HG02885 (cell line): ENCODE data around the gene ACSS1.

ENCODE experiments used
- ATAC-seq: cut with Tn5 transposase; IDR thresholded peaks from one replicate; pipeline ENCODE4 v1.9.1; 2021; ENCODE audit warnings: mild to moderate bottlenecking; ENCODE audit not compliant: unreplicated experiment, poor library complexity

The ACSS1 gene

DNA sequence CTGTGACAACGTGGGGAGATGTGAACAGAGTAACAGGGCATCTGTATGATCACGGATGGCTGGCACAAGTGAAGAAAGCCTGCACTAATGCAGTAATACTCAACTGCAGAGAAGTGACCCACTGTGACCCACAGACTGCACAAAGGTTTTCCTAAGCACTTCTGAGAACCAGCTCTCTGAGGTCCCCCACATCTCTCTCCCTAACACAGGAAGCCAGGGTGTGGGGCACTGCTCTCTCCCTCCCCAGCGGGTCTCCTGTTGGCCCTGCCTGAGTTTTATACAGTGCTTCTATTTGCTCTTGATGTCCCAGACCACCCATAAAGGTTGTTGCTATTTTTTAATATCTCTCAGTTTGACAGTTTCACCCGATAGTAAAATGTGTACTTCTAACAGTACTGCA lies 76.7 kb downstream of the ACSS1 start:
- ATAC-seq, result no peak

DNA sequence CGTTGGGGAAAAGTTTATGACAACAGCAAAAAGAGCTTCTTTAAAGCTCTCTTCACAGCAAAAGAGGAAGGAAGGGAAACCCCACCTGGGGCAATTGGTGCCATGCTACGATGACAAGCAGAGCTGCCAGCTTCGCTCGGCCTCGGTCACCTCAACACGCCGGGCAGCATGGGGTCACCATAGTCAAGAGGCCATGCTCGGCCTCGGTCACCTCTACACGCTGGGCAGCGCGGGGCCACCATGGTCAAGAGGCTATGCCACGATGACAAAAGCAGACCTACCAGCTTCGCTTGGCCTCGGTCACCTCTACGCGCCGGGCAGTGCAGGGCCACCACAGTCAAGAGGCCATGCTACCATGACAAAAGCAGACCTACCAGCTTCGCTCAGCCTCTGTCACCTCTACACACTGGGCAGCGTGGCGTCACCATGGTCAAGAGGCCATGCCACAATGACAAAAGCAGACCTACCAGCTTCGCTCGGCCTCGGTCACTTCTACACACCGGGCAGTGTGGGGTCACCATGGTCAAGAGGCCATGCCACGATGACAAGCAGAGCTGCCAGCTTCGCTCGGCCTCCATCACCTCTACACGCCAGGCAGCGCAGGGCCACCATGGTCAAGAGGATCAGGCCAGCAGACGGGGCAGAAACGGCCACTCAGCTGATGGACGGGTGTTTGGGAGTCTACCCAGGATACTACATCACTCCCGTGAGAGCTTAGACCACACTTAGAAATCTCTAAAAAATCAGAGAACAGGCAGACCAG lies 77.5 kb downstream of the ACSS1 start:
- ATAC-seq, result no peak

DNA sequence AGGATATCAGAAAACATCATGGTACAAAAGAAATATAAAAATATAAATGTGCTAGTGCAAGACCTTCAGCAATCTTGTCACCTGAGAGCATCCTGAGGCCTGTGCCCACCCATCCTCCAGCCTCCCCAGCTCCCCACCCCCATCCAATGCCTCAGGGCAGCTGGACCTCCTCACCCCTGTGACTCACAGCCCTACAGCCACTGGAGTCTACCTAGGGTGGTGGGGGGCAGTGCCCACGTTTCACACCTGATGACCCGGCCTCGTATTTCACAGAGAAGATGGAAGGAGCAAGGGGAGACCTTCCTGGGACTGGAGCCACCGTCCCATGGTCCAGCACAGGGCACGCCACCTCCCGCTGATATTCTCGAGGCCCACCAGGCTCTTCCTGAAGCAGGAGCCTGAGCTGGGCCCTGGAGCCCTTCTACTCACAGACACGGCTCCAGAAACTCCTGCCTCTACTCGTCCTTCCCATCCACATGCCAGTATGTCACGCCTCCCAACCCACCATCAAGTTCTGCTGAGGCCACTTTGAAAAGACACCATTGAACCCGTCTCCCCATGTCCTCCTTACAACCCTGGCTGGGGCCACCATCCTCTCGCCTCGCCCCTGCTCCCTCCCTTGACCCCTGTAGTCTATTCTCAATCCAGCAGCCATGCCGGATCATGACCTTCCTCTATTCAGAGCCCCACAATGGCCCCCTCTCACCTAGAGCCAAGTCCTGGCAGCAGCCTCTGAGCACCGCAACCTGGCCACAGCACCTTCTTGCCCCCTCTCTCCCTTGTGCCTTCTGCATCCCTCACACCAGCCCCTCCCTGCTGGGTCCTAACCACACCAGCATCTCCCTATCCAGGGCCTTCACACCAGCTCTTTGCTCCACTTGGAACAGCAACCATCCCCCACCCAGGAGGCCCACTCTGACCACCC lies 78.6 kb downstream of the ACSS1 start:
- ATAC-seq, result no peak

DNA sequence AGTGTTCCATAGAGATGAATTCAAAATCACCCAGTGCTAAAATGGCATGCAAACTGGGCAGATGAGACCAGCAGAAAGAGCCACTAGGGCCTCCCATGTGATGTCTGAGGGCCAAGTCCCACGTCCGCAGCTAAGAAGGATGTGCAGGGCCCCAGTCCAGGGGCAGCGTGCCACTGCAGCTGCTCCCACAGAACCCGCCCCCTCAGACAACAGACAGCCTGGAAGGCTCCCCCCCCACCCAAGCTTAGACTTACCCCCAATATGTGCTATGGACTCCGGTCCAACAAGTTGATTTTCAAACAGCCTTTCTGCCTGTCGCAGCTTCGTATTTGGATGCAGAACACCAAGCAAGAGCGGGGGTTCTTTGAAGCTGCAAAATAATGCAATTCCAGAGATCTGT lies 79.4 kb downstream of the ACSS1 start:
- no peak for ATAC-seq

DNA sequence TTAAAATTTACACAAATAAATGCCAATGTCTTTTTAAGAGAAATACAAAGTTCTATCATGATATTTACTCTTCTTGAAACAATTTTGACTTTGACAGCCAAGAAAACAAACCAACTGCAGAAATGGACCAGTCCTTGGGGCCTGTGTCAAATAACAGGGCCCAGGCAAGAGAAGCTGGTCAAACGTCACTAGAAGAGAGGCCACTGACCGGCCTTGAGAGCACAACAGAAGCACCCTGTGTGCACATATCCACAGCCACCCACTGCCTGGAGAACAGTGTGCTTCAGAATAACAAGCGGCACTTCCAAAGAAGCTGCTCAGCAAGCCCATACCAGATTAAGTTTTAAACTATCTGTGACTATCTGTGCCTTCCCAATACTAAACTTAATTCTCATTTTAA lies 80.1 kb downstream of the ACSS1 start:
- ATAC-seq, result no peak

DNA sequence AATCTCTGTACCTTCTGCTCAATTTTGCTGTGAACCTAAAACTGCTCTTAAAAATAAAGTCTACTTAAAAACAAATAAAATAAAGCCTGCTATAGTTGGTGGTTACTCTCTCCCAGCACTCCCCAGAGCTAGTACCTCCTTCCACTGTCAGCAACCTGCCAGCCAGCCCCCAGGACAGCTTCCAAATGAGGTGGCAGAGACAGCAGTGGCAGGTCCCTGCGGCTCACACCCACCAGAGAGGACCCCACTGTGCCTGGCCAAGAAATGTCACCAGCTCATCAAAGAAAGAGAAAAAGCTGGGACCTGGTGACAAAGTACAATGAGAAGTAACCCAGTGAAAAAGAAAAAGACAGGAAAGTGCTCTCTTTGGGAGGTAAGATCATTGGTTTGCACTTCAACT lies 80.6 kb downstream of the ACSS1 start:
- ATAC-seq, result no peak

DNA sequence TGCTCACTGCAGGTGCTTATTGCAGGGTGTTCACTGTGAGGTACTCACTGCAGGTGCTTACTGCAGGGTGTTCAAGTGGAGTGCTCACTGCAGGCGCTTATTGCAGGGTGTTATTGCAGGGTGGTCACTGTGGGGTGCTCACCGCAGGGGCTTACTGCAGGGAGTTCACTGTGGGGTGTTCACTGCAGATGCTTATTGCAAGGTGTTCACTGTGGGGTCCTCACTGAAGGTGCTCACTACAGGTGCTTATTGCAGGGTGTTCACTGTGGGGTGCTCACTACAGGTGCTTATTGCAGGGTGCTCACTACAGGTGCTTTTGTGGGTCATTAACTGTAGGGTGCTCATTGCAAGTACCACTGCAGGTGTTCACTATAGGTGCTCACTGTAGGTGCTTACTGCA lies 85.6 kb downstream of the ACSS1 start:
- ATAC-seq, result no peak

DNA sequence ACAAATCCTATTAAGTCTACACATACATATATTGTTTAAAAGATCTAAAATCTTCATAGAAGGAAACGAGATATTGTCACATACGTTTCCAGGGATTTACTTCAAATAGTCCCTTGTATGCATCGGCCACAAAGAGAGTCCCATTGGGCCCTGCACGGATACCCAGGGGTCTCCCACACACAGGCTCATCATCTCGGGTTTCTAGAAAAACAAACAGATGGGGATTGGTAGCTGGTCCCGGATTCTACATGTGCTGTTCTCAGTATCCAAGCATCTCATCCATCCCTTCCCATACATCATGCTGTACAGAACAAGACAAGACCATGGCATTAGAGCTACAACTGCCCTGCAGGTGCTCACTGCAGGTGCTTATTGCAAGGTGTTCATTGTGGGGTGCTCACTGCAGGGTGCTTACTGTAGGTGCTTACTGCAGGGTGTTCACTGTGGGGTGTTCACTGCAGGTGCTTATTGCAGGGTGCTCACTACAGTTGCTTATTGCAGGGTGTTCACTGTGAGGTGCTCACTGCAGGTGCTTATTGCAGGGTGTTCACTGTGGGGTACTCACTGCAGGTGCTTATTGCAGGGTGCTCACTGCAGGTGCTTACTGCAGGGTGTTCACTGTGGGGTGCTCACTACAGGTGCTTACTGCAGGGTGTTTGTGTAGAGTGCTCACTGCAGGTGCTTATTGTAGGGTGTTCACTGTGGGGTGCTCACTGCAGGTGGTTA lies 86.4 kb downstream of the ACSS1 start:
- ATAC-seq, result no peak

DNA sequence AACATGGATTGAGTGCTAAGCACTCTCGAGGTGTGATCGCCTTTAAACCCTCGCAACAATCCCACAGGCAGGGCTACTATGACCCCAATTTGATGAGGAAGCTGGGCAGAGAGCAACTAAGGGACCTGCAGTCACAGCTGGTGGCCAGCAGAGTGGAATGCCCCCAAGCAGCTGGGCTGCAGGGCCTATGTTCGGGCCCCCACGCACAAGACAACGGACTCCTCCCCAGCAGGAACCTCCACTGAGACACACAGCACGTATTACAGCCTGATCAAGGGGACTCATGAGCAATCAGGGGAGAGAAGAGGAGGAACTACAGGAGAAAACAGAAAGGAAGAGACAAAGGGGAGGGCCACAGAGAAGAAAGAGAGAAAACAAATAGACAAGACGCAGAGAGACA lies 87.2 kb downstream of the ACSS1 start:
- ATAC-seq, result no peak

DNA sequence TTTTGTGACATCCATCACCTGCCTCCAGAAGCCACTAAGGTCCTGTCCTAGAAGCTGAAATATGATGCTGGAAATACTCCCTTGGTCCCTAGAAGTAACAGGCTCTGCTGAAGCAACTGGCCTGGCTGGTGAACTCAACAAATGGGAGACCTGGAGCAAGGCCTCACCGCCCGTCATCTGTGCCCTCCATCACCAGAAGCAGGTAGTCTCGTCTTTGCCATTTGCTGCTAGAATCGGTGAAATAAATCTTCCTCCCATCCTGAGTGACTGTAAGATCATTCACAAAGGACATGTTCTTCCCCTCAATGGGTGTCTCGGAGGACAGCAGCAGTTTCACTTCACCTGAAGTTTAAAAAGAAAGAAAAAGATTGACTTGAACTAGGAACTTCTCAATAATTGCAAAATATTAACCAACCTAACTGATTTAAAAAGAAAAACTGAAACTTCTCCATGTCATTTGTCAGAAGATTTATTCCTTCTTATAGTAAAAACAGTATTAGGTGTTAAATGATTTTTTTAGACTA lies 87.8 kb downstream of the ACSS1 start:
- no peak for ATAC-seq

DNA sequence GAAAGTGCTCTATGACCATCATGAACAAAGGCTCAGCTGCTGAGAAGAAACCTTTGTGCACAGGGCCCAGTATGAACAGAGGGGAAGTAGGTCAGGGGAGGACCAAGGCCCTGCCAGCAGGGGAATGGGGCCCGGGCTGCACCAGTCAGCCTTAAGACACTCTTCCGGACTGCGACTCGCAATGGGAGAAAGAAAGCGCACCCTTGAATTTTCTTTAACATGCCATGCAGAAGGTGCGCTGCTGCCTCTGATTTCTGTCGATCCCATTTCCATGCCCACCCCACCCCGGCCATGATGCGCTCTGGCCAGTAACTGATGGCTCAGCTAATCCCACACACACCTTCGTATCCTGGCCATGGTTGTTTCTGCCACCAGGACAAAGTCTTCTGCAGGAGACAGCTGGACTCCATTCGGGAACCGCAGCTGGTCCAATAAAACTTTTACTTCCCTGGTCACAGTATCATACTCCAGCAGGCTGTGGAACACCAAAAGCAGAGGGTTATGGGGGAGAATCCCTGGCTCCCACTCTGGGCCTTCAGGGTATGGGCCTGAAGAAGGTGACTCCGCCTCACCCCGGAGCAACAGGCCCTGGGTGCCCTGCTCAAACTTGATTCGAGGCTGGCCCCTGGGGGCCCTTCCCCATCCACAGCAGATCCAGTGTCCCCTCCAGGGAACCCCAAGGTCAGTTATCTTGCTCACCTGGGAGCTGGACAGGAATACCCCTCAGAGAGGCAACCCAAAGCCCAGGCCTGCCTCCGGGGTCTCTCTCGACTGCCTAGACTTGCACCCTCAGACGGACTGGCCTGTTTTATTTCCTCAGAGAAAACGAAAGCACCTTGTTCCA lies 88.5 kb downstream of the ACSS1 start:
- no peak for ATAC-seq

DNA sequence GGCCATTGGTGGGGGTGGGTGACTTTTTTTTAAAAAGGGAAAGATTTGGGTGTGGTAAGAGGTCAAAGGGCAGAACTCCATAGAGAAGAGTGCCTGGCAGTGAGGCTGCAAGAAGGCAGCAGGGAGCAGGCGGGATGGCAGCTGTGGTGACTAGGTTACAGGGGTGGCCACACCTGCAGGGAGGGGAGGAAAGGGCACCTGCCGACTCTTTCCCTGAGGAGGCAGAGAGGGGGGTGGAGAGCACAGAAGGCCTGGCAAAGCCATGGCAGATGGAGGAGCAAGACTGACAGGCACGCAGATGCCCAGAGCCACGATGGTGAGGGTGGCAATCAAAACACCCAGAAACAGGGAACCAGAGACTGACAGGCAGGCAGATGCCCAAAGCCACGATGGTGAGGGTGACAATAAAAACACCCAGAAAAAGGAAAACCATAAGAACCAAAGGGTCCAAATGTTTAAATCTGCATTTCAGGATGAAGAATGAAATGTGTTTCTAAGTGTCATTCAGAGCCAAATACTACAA lies 89.6 kb downstream of the ACSS1 start:
- ATAC-seq, result no peak

DNA sequence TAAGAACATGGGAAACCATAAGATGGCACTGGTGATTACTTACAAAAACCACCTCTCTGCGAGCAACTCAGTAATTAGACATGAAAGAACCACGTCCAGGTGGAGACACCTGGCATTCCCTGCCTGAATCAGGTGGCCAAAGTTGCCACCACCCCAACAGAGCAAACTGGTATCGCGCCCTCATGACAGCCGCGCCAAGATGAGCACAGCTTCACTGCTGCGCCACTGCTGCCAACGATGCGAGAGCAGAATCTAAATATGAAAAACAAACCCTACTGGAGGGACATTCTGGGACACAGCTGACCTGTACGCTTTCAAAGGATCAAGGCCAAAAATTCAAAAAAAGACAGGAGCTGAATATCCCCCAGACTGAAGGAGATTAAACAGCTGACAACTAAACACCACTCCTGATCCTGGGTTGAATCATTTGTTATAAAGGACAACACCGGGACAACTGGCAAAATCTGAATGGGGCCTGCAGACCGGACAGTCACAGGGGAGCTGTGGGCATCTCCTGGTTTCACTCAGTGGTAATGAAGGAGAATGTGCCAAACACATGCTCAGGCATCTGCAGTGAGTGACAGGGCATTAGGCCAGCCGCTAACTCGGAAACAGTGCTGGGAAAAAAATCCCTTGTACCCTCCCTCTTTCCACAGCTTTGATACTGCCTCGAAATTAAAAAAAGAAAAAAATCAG lies 91.5 kb downstream of the ACSS1 start:
- no peak for ATAC-seq

DNA sequence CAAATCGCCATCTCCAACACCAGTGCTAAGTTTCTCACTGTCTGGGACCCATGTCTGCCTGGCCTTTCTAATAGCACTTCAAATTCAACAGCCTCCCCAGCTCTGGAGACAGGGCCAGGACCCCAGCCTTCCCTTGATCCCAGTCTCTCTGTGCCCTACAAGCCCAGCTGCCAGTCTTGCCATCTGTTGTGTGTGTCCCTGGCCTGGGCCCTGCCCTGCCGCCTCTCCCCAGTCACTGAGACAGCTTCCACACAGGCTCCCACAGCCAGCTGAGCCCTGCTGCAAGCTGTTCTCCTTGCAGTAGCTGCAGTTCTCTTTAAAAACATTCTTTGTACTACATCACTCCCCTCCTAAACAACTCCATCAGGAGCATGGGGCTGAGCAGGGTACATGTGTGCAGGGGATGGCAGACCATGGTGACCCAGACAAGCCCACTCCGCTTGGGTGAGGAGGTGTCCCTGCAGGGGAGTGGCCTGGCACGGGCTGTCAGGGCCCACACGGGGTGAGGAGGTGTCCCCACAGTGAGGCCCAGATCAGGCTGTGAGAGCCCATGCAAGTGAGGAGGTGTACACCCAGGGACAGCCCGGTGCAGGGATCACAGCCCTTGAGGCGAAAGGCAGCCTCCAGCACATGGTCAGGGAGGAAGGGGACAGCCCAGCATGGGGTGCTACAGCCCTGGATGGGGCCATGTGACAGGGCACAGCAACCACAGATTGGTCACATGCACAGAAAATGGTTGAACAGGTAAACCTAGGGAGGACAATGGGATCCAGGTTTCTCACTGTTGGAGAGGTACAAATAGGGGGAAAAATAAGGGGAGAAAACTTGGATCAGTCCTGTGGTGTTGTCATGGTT lies 92.6 kb downstream of the ACSS1 start:
- ATAC-seq, result no peak

DNA sequence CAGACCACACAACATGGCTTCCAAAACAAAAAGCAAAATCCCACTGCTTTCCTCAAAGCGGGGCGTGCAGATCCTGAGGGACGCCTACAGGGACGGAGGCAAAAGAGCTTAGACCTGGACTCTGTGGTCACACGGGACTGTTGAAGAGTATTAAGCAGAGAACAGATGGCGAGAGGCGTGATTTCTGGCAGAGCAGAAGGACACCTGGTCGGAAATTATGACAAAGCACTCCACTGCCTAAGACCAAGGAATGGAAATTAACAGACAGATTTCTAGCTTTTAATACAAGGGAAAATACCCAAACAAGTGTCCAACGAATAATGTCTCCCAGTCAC lies 93.5 kb downstream of the ACSS1 start:
- ATAC-seq, result no peak

DNA sequence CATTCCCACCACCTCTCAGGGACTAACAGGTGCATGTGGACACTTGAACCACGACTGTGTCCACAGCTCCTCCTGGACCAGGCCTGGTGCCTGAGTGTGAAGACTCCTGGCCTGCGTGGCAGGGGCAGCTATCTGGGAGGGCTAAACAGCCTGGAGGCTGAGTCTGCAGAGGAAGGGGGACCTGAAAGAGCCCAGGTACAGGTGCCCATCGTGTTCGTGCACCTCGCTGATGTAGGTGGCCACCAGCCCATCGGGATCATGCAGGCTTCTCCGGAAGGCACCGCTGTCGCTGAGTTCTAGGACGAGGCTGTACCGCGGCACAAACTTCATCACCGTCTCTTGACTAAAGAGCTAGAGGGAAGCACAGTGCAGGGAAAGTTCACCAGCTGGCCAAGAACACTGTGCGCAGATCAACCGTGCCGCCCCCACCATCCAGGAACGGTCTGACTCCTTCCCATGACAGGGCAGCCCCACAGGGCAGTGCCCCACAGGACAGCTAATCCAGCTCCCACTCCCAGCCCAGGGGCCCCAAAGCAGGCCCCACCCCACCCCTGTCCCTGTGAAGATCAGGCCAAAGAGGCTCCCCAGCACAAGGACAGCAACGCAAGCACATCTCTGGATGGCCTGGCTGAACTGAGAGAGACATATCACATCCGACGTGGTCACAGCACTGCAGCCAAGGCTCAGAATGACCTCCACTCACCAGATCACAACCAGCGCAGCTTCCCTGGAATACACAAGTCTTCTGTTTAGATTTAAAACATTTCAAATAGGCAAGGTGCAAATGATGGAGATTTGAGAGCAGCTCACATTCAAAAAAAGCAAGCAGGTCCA lies 94.0 kb downstream of the ACSS1 start:
- ATAC-seq, result no peak

DNA sequence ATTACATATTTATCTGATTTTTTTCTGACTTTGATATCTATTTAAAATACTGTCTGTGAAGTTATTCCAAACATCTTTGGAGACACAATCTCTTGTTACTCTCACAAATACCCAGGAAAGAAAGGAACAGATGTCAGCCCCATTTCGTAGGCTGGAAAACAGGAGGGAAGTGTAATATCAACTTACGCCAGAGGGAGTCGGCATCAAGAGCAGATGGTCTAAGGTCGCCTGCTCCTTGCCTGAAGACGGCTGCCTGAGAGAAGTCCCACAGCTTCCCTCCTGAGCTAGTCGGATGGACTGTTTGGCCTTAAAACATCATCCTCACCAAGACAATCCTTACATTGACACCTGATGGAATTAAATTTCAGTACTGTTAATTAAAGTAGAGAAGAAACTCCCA lies 95.4 kb downstream of the ACSS1 start:
- ATAC-seq, result no peak

DNA sequence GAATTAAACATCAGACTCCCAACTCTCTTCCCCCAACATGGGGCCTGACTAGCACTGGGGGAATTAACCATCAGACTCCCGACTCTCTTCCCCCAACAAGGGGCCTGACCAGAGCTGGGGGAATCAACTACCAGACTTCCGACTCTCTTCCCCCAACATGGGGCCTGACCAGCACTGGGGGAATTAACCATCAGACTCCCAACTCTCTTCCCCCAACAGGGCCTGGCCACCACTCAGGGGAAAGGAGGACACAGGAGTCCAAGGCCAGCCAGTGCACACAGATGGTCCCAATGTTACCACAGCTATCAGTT lies 95.8 kb downstream of the ACSS1 start:
- no peak for ATAC-seq
